ENCODE data around the gene KIF27.
A peak's percentile ranks its signal among the peaks of the same experiment; 100 is the strongest.
"Not testable (repeated sequence)": the region's sequence is repeated elsewhere in the genome, so short reads cannot be mapped to it uniquely, and the experiment has no call there.

The KIF27 gene, protein sequence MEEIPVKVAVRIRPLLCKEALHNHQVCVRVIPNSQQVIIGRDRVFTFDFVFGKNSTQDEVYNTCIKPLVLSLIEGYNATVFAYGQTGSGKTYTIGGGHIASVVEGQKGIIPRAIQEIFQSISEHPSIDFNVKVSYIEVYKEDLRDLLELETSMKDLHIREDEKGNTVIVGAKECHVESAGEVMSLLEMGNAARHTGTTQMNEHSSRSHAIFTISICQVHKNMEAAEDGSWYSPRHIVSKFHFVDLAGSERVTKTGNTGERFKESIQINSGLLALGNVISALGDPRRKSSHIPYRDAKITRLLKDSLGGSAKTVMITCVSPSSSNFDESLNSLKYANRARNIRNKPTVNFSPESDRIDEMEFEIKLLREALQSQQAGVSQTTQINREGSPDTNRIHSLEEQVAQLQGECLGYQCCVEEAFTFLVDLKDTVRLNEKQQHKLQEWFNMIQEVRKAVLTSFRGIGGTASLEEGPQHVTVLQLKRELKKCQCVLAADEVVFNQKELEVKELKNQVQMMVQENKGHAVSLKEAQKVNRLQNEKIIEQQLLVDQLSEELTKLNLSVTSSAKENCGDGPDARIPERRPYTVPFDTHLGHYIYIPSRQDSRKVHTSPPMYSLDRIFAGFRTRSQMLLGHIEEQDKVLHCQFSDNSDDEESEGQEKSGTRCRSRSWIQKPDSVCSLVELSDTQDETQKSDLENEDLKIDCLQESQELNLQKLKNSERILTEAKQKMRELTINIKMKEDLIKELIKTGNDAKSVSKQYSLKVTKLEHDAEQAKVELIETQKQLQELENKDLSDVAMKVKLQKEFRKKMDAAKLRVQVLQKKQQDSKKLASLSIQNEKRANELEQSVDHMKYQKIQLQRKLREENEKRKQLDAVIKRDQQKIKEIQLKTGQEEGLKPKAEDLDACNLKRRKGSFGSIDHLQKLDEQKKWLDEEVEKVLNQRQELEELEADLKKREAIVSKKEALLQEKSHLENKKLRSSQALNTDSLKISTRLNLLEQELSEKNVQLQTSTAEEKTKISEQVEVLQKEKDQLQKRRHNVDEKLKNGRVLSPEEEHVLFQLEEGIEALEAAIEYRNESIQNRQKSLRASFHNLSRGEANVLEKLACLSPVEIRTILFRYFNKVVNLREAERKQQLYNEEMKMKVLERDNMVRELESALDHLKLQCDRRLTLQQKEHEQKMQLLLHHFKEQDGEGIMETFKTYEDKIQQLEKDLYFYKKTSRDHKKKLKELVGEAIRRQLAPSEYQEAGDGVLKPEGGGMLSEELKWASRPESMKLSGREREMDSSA (N-terminal part only)

DNA sequence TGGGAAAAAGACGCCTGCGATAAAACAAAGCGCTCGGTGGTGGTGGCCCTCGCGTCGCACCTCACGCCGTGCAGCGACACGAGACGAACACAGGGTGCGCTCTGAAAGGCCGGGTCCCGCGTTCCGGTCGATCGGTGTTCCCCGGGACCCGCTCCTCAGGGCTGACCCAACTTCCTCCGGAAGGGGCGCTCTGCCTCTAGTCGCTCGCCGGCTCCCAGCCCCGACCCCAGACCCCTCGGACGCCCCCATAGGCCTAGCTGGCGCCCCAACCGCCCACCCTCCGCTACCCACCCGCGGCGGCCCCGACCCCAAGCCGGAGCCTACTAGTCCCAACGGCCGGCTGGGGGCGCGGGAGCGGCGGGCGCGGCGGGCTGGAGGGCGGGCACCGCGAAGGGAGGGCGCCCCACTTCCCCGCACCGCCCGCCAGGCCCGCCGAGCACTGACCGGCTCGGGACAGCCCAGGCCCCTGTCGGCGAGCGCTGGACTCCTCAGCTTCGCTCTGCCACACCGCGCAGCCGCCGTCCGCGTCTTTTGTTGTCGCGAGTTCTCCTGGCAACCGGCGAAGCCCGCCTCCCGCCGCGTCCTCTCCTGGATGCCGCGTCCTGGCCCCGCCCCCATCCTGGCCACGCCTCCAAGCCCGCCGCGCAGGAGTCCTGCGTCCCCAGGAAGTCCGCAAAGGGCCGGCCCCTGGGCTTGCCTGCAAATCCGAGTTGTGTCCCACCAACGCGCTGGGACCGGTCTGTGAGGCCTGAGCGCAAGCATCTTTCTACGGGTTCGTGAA, at the start of gene KIF27:
KIF27 (minus strand) TSS at position 506 of the 781 bp plus-strand sequence. CDS start 5,841 bp downstream, outside the sequence.
- peak; percentile 98 to 99 for DNase-seq

DNA sequence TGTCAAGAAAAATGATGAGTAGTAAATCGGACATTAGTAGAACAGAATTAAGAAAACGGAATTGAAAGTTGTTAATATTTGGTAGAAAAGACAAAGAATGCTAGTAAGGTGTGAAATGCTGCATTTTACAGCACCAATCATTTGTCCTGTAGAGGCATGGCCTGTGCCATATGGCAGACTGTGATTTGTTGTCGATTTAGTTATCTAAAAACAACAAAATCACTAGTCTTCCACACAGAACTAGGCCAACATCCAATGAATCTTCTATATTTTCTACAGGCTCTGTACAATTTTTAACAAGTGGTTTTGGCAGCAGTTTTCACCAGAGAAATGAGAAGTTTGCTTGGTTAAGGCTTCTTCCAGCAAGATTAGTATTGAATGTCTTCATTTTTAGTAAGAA, 48.4 kb upstream of the KIF27 start:
- DNase-seq = no peak

GRCh38 chr9:83967073-83967472, 45.8 kb upstream of the KIF27 start:
- DNase-seq = no peak

DNA sequence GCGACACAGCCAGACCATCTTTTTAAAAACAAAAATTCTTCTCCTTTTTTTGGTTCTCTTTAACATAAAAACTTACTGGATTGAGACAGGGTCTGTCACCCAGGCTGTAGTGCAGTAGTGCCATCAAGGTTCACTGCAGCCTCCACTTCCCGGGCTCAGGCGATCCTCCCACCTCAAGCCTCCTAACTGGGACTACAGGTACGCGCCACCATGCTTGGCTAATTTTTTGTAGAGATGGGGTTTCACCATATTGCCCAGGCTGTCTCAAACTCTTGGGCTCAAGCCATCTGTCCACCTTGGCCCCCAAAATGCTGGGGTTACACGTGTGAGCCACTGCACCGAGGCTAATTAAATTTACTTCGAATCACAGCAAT, 45.0 kb upstream of the KIF27 start:
- DNase-seq = no peak

- DNase-seq = no peak
Measured at GRCh38 chr9:83965350-83966208, 44.3 kb upstream of the KIF27 start.

DNA sequence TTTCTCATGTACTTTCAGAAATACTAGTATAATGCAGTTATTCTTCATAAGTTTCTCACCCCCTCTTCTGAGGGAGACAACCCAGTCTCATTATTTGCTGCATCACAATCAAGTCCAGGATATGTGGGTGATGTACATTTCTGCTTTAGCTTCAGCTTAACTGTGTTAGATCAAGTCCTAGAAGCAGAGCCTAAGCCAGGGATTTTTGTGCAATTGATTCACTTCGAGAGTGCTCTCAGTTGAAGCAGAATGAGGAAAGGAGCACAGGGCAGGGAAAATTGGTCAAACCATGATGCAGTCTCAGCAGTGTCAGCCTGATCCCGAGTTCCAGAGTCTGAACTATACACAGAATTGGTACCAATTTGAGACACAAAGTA, 43.7 kb upstream of the KIF27 start:
- DNase-seq = no peak

- no peak for DNase-seq
Measured at GRCh38 chr9:83962165-83962564, 40.9 kb upstream of the KIF27 start.

DNA sequence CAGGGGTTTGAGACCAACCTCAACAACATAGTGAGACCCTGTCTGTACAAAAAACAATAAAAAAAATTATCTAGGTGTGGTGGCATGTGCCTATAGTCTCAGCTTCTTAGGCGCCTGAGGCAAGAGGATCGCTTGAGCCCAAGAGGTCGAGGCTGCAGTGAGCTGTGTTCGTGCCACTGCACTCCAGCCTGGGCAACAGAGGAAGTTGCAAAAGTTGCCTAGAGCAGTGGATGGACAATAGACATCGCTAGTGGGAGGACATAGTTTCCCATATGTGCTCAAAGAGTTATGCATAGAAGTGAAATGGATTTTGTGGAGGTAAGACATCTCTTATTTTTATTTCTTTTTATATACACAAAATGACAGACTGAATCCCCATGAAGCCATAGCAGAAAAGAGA, 39.8 kb upstream of the KIF27 start:
- no peak for DNase-seq

- no peak for DNase-seq
Measured at GRCh38 chr9:83959061-83959460, 37.8 kb upstream of the KIF27 start.

GRCh38 chr9:83957248-83957513, 35.9 kb upstream of the KIF27 start:
- DNase-seq = no peak

DNA sequence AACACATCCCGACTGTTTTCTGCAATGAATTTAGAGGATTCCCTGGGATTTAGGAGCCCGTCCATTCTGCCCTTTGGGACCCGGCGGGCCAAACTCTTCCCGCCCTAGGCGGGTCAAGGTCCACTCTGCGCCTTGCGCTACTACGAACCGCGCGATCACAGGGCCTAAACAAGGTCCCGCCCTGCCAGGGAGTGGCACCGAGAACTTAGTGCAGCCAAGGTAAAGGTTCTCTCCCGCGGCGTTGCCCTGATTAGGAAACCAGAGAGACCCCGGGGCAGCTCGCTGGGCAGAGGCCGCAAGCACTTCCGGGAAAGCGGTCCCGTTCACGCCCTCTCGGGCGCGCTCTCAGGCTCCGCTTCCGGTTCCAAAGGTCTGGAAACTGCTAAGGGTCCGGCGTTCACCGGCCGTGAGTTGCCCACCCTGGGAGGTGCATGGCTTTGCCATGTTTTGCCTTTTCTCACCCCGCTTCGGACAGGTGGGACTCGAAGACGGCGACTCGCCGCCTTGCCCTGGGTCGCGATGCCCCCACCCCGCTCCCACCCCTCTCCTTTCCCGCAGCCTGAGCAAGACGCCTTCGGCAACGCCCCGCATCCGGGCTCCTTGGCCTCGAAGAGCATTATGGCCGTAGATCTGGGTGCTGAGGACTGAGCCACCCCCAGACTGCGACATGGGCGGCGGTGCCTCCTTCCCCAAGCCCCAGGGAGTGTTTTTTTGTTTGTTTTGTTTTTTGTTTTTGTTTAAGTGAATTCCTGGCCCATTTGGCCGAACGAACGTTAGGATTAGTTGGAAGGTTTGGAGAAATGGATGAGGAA, 35.4 kb upstream of the KIF27 start:
- peak; percentile 66 to 75 for DNase-seq

DNA sequence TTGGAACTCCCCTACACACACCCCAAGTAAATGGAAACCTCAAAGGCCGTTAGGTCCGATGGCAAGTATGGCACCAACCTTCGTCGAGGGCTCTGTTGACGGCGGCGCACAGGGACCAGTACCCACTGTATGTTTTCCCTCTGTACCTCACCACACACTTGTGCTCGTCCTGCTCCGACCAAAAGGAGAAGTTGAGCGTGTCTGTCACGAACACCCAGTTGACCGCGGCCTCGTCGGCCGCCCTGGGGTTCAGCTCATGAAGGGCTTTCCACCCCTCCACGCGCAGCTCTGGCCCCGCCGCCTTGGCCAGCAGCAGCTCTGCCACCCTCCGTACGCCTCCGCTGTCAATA, 34.8 kb upstream of the KIF27 start:
- DNase-seq = peak; percentile 38 to 43

GRCh38 chr9:83948096-83948495, 26.9 kb upstream of the KIF27 start:
- not testable (repeated sequence) for DNase-seq

- DNase-seq = no peak
Measured at GRCh38 chr9:83940590-83941303, 19.5 kb upstream of the KIF27 start.

- no peak for DNase-seq
Measured at GRCh38 chr9:83937861-83938455, 16.7 kb upstream of the KIF27 start.

GRCh38 chr9:83936523-83936922, 15.3 kb upstream of the KIF27 start:
- no peak for DNase-seq

DNA sequence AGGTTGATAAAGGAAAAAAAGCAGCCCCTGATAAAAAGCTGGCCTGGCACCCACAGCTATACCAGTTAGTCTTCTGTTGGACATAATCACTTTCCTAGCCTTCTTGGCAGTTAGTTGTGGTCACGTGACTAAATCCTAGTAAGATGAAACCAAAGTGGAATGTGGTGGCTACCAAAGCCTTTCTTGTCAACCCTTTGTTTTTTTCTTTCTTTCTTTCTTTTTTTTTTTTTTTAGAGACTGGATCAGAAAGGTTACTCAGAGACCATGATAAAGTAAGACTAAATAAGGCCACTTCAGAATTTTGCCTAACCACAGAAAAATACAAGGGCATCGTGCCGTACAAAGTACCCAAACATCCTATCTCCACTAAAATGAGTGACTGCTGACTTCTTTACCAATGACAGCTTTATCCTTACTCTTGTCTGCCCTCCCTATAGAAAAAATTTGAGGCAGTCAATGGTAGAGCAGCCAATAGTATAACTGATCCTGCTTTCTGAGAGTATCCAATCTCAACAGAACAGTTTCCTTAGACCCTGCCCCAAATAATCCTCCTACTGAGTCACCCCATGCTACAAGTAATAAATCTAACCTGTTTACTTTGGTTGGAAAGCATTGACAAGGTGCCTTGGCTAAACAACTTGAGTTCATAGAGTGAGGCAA, 14.2 kb upstream of the KIF27 start:
- no peak for DNase-seq

- DNase-seq = no peak
Measured at GRCh38 chr9:83934569-83935275, 13.5 kb upstream of the KIF27 start.

Measured in stimulated activated CD4-positive, alpha-beta T cell treated with anti-CD3 and anti-CD28 coated beads, Interleukin-2, amount 100 ng/mL, for 24 hours (primary cell).